B cell (primary cell): ENCODE measurements around the gene GPR152. TPM values are rescaled to one million over a fixed set of nuclear protein-coding genes. Genes with fewer than 3 reads are reported as not detected.
A peak's percentile ranks its signal among the peaks of the same experiment; 100 is the strongest.

Experiments
- ATAC-seq: fragments of 200-7000 bp; cut with Tn5 transposase; one replicate; pipeline ENCODE4 v1.10.0; 2021; ENCODE audit warnings: low read depth, mild to moderate bottlenecking, moderate number of reproducible peaks, moderate library complexity
- CTCF ChIA-PET: fragments of 350-600 bp; sonication (Branson Sonifier 250); formaldehyde crosslinking; loops from one replicate; lab custom pipeline; 2021; ENCODE audit warnings: antibody characterized with exemption, inconsistent platforms; lab: Charles Lee
- POLR2A ChIA-PET: fragments of 350-600 bp; sonication (Branson Sonifier 250); formaldehyde crosslinking; loops from one replicate; lab custom pipeline; 2021; ENCODE audit warnings: antibody characterized with exemption; lab: Charles Lee
- DNase-seq: peaks from one replicate; pipeline ENCODE4 v3.0.0; 2013
- H2AFZ ChIP-seq: 2 replicates; pipeline ENCODE4 v1.6.1; 2012; ENCODE audit warnings: mild to moderate bottlenecking, low read depth, low read length; ENCODE audit not compliant: insufficient read depth, poor library complexity, severe bottlenecking
- H3K27ac ChIP-seq, 2 donors: 1 replicate in 1 of 2; 2 replicates in 1 of 2; pipeline ENCODE4 v1.5.1; 2012 to 2013; ENCODE audit warnings: low read length in 2 of 2, mild to moderate bottlenecking in 2 of 2, moderate library complexity in 1 of 2
- H3K27me3 ChIP-seq, 4 experiments: fragments of 200-600 bp in 1 of 4; sonication (generic) in 1 of 4; replicated peaks in 1 of 4; 1 replicate in 2 of 4; 2 replicates in 2 of 4; pipeline versions ENCODE4 v1.6.1 to v1.7.0; 2013 to 2016; ENCODE audit warnings: low read length in 3 of 4, mild to moderate bottlenecking in 2 of 4, mixed read lengths in 1 of 4, moderate library complexity in 1 of 4; ENCODE audit not compliant: insufficient read depth in 4 of 4, control insufficient read depth in 3 of 4; ENCODE audit errors: control extremely low read depth in 1 of 4
- H3K36me3 ChIP-seq, 2 experiments: replicated peaks in 1 of 2; 1 replicate in 1 of 2; 2 replicates in 1 of 2; pipeline versions ENCODE4 v1.6.1 to v1.7.1; 2013; ENCODE audit warnings: low read length in 1 of 2; ENCODE audit not compliant: insufficient read depth in 2 of 2, control insufficient read depth in 1 of 2; ENCODE audit errors: control extremely low read depth in 1 of 2, extremely low read depth in 1 of 2
- H3K4me1 ChIP-seq, 2 donors: fragments of 200-600 bp in 1 of 2; sonication (generic) in 1 of 2; 1 replicate in 1 of 2; 2 replicates in 1 of 2; pipeline versions ENCODE4 v1.5.1 to v1.6.1; 2013 to 2017; ENCODE audit warnings: low read length in 2 of 2; ENCODE audit not compliant: control insufficient read depth in 2 of 2, insufficient read depth in 2 of 2
- H3K4me2 ChIP-seq: replicated peaks from 2 replicates; pipeline ENCODE3; 2012; ENCODE audit warnings: mild to moderate bottlenecking, low read depth, low read length; ENCODE audit not compliant: poor library complexity, severe bottlenecking
- H3K4me3 ChIP-seq, 5 experiments: fragments of 200-600 bp in 1 of 5; sonication (generic) in 1 of 5; 1 replicate in 3 of 5; 2 replicates in 2 of 5; pipeline versions ENCODE4 v1.5.1 to v1.7.0; 2011 to 2016; ENCODE audit warnings: low read length in 4 of 5, mild to moderate bottlenecking in 4 of 5, low read depth in 2 of 5, control low read depth in 1 of 5, moderate library complexity in 1 of 5; ENCODE audit not compliant: insufficient read depth in 1 of 5; ENCODE audit errors: control extremely low read depth in 1 of 5, extremely low read depth in 1 of 5
- H3K79me2 ChIP-seq: fragments of 200-600 bp; sonication (generic); one replicate; pipeline ENCODE4 v1.6.0; 2016; ENCODE audit warnings: low read length; ENCODE audit not compliant: control insufficient read depth, insufficient read depth
- H3K9ac ChIP-seq: fragments of 200-600 bp; sonication (generic); 2 replicates; pipeline ENCODE4 v1.6.1; 2017; ENCODE audit warnings: mild to moderate bottlenecking, low read length, moderate library complexity
- H3K9me3 ChIP-seq, 3 donors: one replicate each; pipeline versions ENCODE4 v1.6.1 to v1.7.1; 2013; ENCODE audit warnings: low read length in 2 of 3; ENCODE audit not compliant: control insufficient read depth in 2 of 3, insufficient read depth in 1 of 3; ENCODE audit errors: control extremely low read depth in 1 of 3
- H4K20me1 ChIP-seq: 2 replicates; pipeline ENCODE4 v1.6.0; 2012; ENCODE audit warnings: mild to moderate bottlenecking, low read length; ENCODE audit not compliant: insufficient read depth, control insufficient read depth, poor library complexity, severe bottlenecking
- H3K27ac Mint-ChIP-seq: one replicate; pipeline ENCODE4 v1.8.0; 2021; ENCODE audit warnings: mixed read lengths
- H3K27me3 Mint-ChIP-seq: one replicate; pipeline ENCODE4 v1.8.0; 2021; ENCODE audit warnings: mixed read lengths
- H3K4me1 Mint-ChIP-seq: one replicate; pipeline ENCODE4 v1.8.0; 2021; ENCODE audit warnings: mixed read lengths
- H3K4me3 Mint-ChIP-seq: one replicate; pipeline ENCODE4 v1.8.0; 2021; ENCODE audit warnings: mixed read lengths
- H3K9me3 Mint-ChIP-seq: one replicate; pipeline ENCODE4 v1.8.0; 2022; ENCODE audit warnings: mixed read lengths; ENCODE audit not compliant: insufficient read depth
- EZH2 ChIP-seq: IDR thresholded peaks from 2 replicates; pipeline ENCODE4 v1.6.1; 2012; ENCODE audit warnings: borderline replicate concordance, low read depth, mild to moderate bottlenecking, moderate library complexity, low read length; ENCODE audit not compliant: insufficient read depth, poor library complexity, severe bottlenecking
- WGBS: methylation state at CpG from one replicate; pipeline ENCODE4 v1.1.5; 2013; ENCODE audit warnings: missing lambda C conversion rate; ENCODE audit not compliant: insufficient coverage; 5-methylcytosine and 5-hydroxymethylcytosine counted together
- intact Hi-C: fragments of 100-400 bp; cut with micrococcal nuclease; formaldehyde crosslinking; loops from one replicate; pipeline ENCODE4 v1.10.0; 2022
- polyA plus RNA-seq: library from polyadenylated mRNA; depleted of rRNA; stranded (reverse); fragments of >200 nt; gene quantifications from 2 replicates; pipeline ENCODE4 v1.2.3, GENCODE V29; 2012
- total RNA-seq, 2 donors: library from RNA; stranded (reverse); fragments of 120-200 nt in 1 of 2; gene quantifications; 1 replicate in 1 of 2; 2 replicates in 1 of 2; pipeline versions ENCODE4 v1.2.3 to v1.2.4, GENCODE V29; 2013 to 2022
- TF ChIP-seq, protein P1 (sequence below): fragments of 200-600 bp; IDR thresholded peaks from one replicate; pipeline ENCODE4 v1.8.0; 2022; ENCODE audit warnings: antibody characterized with exemption, mild to moderate bottlenecking

The GPR152 gene
- total and polyA plus RNA-seq, 2 donors (not counting 1 experiment from before 2014, with no cell fraction given), result 0.24 TPM; not detected in 1

DNA sequence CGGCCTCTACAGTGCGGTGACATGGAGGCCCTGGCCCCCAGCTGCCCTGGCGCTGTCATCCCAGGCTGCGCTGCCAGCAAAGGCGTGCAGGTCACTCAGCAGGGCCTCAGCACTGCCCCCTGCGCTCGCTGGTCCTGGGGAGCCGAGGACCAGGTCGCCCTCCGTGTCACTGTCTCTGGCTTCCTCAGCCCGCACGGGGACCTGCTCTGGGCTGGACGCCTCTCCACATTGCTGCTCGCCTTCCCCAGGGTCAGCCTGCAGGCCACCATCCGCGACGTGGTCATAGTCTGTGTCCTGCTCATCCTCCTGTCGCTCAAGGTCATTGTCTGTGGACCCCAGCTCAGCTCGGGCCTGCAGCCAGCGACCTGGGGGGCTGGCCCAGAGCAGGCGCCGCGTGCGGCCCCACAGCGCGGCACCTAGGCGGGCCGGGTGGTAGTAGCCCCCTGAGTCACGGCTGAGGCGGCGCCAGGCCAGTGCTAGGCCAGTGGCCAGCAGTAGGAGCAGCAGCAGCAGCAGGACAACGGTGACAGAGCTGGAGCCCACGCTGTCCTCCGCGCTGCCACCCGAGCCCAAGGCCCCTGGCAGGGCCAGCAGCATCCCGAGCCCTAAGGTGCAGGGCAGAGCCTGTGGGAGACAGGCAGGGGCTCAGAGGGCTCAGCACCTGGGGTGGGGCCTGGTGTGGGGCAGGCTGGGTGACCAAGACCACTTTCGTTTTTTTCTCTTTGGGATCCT lies 16.6 kb downstream of the GPR152 start:
- no peaks in the 10 kb centered on the region for H3K27me3 ChIP-seq
- ChIA-PET POLR2A (interaction anchor here (0.6 to 9.5 kb wide), 16 partner anchors 7 to 69 kb away, joined by 3 to 215 read pairs (median 25); partner anchors contain the start of genes AIP, CLCF1, PITPNM1 and PPP1CA), CTCF (interaction anchor here (0.6 to 4.4 kb wide), 14 partner anchors 7 to 79 kb away, joined by 3 to 63 read pairs (median 8); partner anchors contain the start of genes PITPNM1, PPP1CA, RPS6KB2 and TBC1D10C)
- peaks cover 59 to 87% of the 10 kb centered on the region in 2 donors for H3K4me1 ChIP-seq
- H3K27ac ChIP-seq, result peak overlapping the region; percentile 71 to 88
- H2AFZ ChIP-seq, result no peak overlapping the region
- peaks cover 0 to 3% (median 0%) of the 10 kb centered on the region in 3 donors for H3K9me3 ChIP-seq
- peaks cover 82% of the 10 kb centered on the region for H4K20me1 ChIP-seq
- WGBS, result 60% methylated on average over 38 of the region's 38 CpGs
- H3K4me2 ChIP-seq, result peak overlapping the region; percentile 99
- Mint-ChIP-seq H3K9me3 (no peaks in the 10 kb centered on the region), H3K4me1 (peaks cover 87% of the 10 kb centered on the region), H3K27me3 (no peaks in the 10 kb centered on the region), H3K4me3 (peak overlapping the region; percentile 88), H3K27ac (peak overlapping the region; percentile 98)
- intact Hi-C loops, result loop anchor here (1.0 to 2.0 kb wide), 4 partner anchors 8 to 47 kb away; partner anchors contain the start of genes AIP and RPS6KB2
- H3K9ac ChIP-seq, result peak overlapping the region; percentile 82
- peaks cover 0 to 51% of the 10 kb centered on the region in 2 experiments for H3K36me3 ChIP-seq
- TF ChIP-seq, protein P1, sequence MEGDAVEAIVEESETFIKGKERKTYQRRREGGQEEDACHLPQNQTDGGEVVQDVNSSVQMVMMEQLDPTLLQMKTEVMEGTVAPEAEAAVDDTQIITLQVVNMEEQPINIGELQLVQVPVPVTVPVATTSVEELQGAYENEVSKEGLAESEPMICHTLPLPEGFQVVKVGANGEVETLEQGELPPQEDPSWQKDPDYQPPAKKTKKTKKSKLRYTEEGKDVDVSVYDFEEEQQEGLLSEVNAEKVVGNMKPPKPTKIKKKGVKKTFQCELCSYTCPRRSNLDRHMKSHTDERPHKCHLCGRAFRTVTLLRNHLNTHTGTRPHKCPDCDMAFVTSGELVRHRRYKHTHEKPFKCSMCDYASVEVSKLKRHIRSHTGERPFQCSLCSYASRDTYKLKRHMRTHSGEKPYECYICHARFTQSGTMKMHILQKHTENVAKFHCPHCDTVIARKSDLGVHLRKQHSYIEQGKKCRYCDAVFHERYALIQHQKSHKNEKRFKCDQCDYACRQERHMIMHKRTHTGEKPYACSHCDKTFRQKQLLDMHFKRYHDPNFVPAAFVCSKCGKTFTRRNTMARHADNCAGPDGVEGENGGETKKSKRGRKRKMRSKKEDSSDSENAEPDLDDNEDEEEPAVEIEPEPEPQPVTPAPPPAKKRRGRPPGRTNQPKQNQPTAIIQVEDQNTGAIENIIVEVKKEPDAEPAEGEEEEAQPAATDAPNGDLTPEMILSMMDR, result no peak
- TF ChIP-seq EZH2, result no peak
- no peak for DNase-seq
- no peak for ATAC-seq
- H3K4me3 ChIP-seq, result peak overlapping the region; percentile 51 to 96 (median 86)
- H3K79me2 ChIP-seq, result peaks cover 79% of the 10 kb centered on the region
